Fibroblast of lung (primary cell): Measurements from ENCODE around the gene RNF5. TPM values are rescaled to one million over a fixed set of nuclear protein-coding genes. Genes with fewer than 3 reads are reported as not detected.

ENCODE experiments used
- DNase-seq, 2 donors: peaks; one replicate each; pipeline versions ENCODE4 v3.0.0 to v3.0.0-alpha.2; 2010; ENCODE audit warnings: low read depth in 2 of 2
- H2AFZ ChIP-seq: 2 replicates; pipeline ENCODE4 v1.5.1; 2012; ENCODE audit warnings: low read length, control low read depth, inconsistent platforms
- H3K27ac ChIP-seq: 2 replicates; pipeline ENCODE4 v1.5.1; 2011; ENCODE audit warnings: low read length, control low read depth; ENCODE audit not compliant: insufficient read depth
- H3K27me3 ChIP-seq: 2 replicates; pipeline ENCODE4 v1.5.1; 2011; ENCODE audit warnings: mild to moderate bottlenecking, low read length; ENCODE audit not compliant: control insufficient read depth, insufficient read depth
- H3K36me3 ChIP-seq: 2 replicates; pipeline ENCODE4 v1.5.1; 2011; ENCODE audit warnings: low read length; ENCODE audit not compliant: control insufficient read depth, insufficient read depth
- H3K4me1 ChIP-seq: 2 replicates; pipeline ENCODE4 v1.5.1; 2011; ENCODE audit warnings: low read length; ENCODE audit not compliant: control insufficient read depth, insufficient read depth; ENCODE audit errors: extremely low read depth
- H3K4me2 ChIP-seq: 2 replicates; pipeline ENCODE4 v1.5.1; 2011; ENCODE audit warnings: low read length, control low read depth; ENCODE audit not compliant: insufficient read depth; ENCODE audit errors: extremely low read depth
- H3K4me3 ChIP-seq, 4 experiments: fragments of 200-600 bp in 1 of 4; sonication (generic) in 1 of 4; replicated peaks in 1 of 4; 2 replicates each; pipeline ENCODE4 v1.5.1; 2011 to 2016; ENCODE audit warnings: low read length in 4 of 4, low read depth in 3 of 4, mild to moderate bottlenecking in 3 of 4, control low read depth in 2 of 4, inconsistent platforms in 1 of 4, mixed read lengths in 1 of 4; ENCODE audit not compliant: insufficient read depth in 1 of 4; ENCODE audit errors: control extremely low read depth in 1 of 4
- H3K79me2 ChIP-seq: 2 replicates; pipeline ENCODE4 v1.5.1; 2012; ENCODE audit warnings: mild to moderate bottlenecking, low read length, inconsistent platforms; ENCODE audit not compliant: control insufficient read depth, insufficient read depth
- H3K9ac ChIP-seq: 2 replicates; pipeline ENCODE4 v1.5.1; 2011; ENCODE audit warnings: mild to moderate bottlenecking, low read length, control low read depth; ENCODE audit not compliant: insufficient read depth
- H3K9me3 ChIP-seq: 2 replicates; pipeline ENCODE4 v1.5.1; 2012; ENCODE audit warnings: low read depth, low read length; ENCODE audit not compliant: control insufficient read depth, insufficient read depth
- H4K20me1 ChIP-seq: 2 replicates; pipeline ENCODE4 v1.5.1; 2011; ENCODE audit warnings: low read length; ENCODE audit not compliant: control insufficient read depth, insufficient read depth; ENCODE audit errors: extremely low read depth
- CTCF ChIP-seq, 2 donors: IDR thresholded peaks in 1 of 2; conservative IDR thresholded peaks in 1 of 2; 1 replicate in 1 of 2; 2 replicates in 1 of 2; pipeline ENCODE4 v1.5.1; 2011 to 2012; ENCODE audit warnings: low read length in 2 of 2, control low read depth in 1 of 2, inconsistent platforms in 1 of 2, low read depth in 1 of 2, mild to moderate bottlenecking in 1 of 2
- EZH2 ChIP-seq: IDR thresholded peaks from 2 replicates; pipeline ENCODE4 v1.5.1; 2012; ENCODE audit warnings: low read length, control low read depth, mild to moderate bottlenecking; ENCODE audit errors: missing control alignments
- polyA plus RNA-seq, 2 donors: library from polyadenylated mRNA; depleted of rRNA in 1 of 2; stranded (reverse) in 1 of 2; unstranded in 1 of 2; fragments of >200 nt; gene quantifications; 2 replicates each; pipeline ENCODE4 v1.2.1, GENCODE V29; 2011 to 2012; ENCODE audit warnings: missing spikeins in 1 of 2
- total RNA-seq: library from RNA; depleted of rRNA; stranded (reverse); fragments of >200 nt; gene quantifications from 2 replicates; pipeline ENCODE4 v1.2.1, GENCODE V29; 2014

Gene RNF5
- total and polyA plus RNA-seq, 2 donors (not counting 1 experiment from before 2014, with no cell fraction given), result 23.9 to 63.4 TPM

GRCh38 chr6:32216285-32216684, 38.1 kb downstream of the RNF5 start:
- TF ChIP-seq CTCF (conservative IDR thresholded peaks at IDR 0.05 in 1 of 2, IDR thresholded peaks at IDR 0.05 in 1 of 2; ENCODE audit: low read depth in 1 of 2, low read length in 2 of 2) (no peak), EZH2 (no peak)
- H2AFZ ChIP-seq, result no peak overlapping the region
- H3K79me2 ChIP-seq, result no peaks in the 10 kb centered on the region
- H3K27ac ChIP-seq, result no peak overlapping the region
- no peaks in the 10 kb centered on the region for H3K4me1 ChIP-seq
- no peaks in the 10 kb centered on the region for H4K20me1 ChIP-seq
- DNase-seq, result no peak
- H3K27me3 ChIP-seq, result no peaks in the 10 kb centered on the region
- no peak overlapping the region for H3K4me2 ChIP-seq
- H3K4me3 ChIP-seq, result no peak overlapping the region
- H3K9me3 ChIP-seq, result no peaks in the 10 kb centered on the region
- H3K36me3 ChIP-seq, result no peaks in the 10 kb centered on the region
- no peak overlapping the region for H3K9ac ChIP-seq

GRCh38 chr6:32216998-32217397, 38.8 kb downstream of the RNF5 start:
- Histone ChIP-seq H3K36me3 (no peaks in the 10 kb centered on the region), H4K20me1 (no peaks in the 10 kb centered on the region), H3K9me3 (no peaks in the 10 kb centered on the region), H2AFZ (no peak overlapping the region), H3K4me3 (no peak overlapping the region), H3K27me3 (no peaks in the 10 kb centered on the region), H3K27ac (no peak overlapping the region), H3K79me2 (no peaks in the 10 kb centered on the region), H3K9ac (no peak overlapping the region), H3K4me2 (no peak overlapping the region), H3K4me1 (no peaks in the 10 kb centered on the region)
- no peak for DNase-seq
- TF ChIP-seq EZH2 (no peak), CTCF (conservative IDR thresholded peaks at IDR 0.05 in 1 of 2, IDR thresholded peaks at IDR 0.05 in 1 of 2; ENCODE audit: low read depth in 1 of 2, low read length in 2 of 2) (no peak)

- Histone ChIP-seq H2AFZ (no peak overlapping the region), H3K27ac (no peak overlapping the region), H3K4me3 (no peak overlapping the region), H3K9ac (no peak overlapping the region), H3K27me3 (no peaks in the 10 kb centered on the region), H3K36me3 (no peaks in the 10 kb centered on the region), H3K9me3 (no peaks in the 10 kb centered on the region), H4K20me1 (no peaks in the 10 kb centered on the region), H3K4me2 (no peak overlapping the region), H3K4me1 (no peaks in the 10 kb centered on the region), H3K79me2 (no peaks in the 10 kb centered on the region)
- DNase-seq, result no peak
- TF ChIP-seq CTCF (conservative IDR thresholded peaks at IDR 0.05 in 1 of 2, IDR thresholded peaks at IDR 0.05 in 1 of 2; ENCODE audit: low read depth in 1 of 2, low read length in 2 of 2), result no peak
- no peak for TF ChIP-seq EZH2
Measured at GRCh38 chr6:32218167-32218566, 40.0 kb downstream of the RNF5 start.
